Endothelial cell of umbilical vein (primary cell): Measurements from ENCODE around the gene MAP2K4.

Experiments used
- EZH2 ChIP-seq: IDR thresholded peaks from 2 replicates; pipeline ENCODE4 v1.6.1; 2012; ENCODE audit warnings: borderline replicate concordance, low read depth, mild to moderate bottlenecking, moderate library complexity, low read length, inconsistent platforms; ENCODE audit not compliant: severe bottlenecking
- FOS ChIP-seq: IDR thresholded peaks from 2 replicates; pipeline ENCODE4 v1.6.1; 2011; ENCODE audit warnings: mild to moderate bottlenecking, low read length, moderate library complexity, borderline replicate concordance; ENCODE audit not compliant: insufficient read depth
- JUN ChIP-seq: IDR thresholded peaks from 2 replicates; pipeline ENCODE4 v1.6.1; 2011; ENCODE audit warnings: borderline replicate concordance, low read depth; ENCODE audit not compliant: insufficient read length, insufficient read depth
- MYC ChIP-seq: IDR thresholded peaks from one replicate; pipeline ENCODE4 v1.6.1; 2011; ENCODE audit warnings: mild to moderate bottlenecking, low read depth, low read length
- POLR2A ChIP-seq: IDR thresholded peaks from 2 replicates; pipeline ENCODE4 v1.6.1; 2012; ENCODE audit warnings: low read depth, mild to moderate bottlenecking, control low read depth, low read length
- POLR2AphosphoS5 ChIP-seq: IDR thresholded peaks from 2 replicates; pipeline ENCODE4 v1.6.1; 2012; ENCODE audit warnings: low read depth, mild to moderate bottlenecking, control low read depth, low read length, moderate library complexity; ENCODE audit not compliant: insufficient read depth
- TF ChIP-seq, protein P1 (sequence below), 2 donors: IDR thresholded peaks; 1 replicate in 1 of 2; 2 replicates in 1 of 2; pipeline ENCODE4 v1.5.1; 2011; ENCODE audit warnings: low read length in 2 of 2, mild to moderate bottlenecking in 2 of 2, moderate library complexity in 2 of 2, control low read depth in 1 of 2, inconsistent platforms in 1 of 2, low read depth in 1 of 2; ENCODE audit not compliant: insufficient read depth in 1 of 2; ENCODE audit errors: extremely low read depth in 1 of 2
- TF ChIP-seq, protein P2 (sequence below): IDR thresholded peaks from 2 replicates; pipeline ENCODE4 v1.6.1; 2011; ENCODE audit not compliant: insufficient read depth, insufficient read length

DNA sequence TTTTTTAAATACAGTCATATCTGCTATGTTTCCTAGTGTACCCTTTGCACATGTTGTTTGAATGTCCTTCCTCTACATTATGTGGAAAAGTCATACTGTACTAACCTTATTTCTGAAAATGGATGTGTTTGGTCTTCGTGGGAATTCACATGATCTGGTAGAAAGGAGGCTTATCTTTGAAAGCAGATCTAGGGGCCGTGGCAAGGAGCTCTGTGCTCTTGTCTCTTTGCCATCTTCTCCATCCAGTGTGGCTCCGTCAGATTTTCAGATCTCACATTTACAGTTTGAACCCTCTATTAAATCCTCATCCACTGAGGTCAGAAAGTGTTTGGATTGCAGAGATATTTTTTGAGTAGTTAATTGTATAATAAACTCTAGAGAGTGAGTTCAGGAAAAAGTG, 32.9 kb downstream of the MAP2K4 start:
- TF ChIP-seq, protein P1, sequence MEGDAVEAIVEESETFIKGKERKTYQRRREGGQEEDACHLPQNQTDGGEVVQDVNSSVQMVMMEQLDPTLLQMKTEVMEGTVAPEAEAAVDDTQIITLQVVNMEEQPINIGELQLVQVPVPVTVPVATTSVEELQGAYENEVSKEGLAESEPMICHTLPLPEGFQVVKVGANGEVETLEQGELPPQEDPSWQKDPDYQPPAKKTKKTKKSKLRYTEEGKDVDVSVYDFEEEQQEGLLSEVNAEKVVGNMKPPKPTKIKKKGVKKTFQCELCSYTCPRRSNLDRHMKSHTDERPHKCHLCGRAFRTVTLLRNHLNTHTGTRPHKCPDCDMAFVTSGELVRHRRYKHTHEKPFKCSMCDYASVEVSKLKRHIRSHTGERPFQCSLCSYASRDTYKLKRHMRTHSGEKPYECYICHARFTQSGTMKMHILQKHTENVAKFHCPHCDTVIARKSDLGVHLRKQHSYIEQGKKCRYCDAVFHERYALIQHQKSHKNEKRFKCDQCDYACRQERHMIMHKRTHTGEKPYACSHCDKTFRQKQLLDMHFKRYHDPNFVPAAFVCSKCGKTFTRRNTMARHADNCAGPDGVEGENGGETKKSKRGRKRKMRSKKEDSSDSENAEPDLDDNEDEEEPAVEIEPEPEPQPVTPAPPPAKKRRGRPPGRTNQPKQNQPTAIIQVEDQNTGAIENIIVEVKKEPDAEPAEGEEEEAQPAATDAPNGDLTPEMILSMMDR (IDR thresholded peaks at IDR 0.05; ENCODE audit: extremely low read depth in 1 of 2, insufficient read depth in 1 of 2, low read depth in 1 of 2, low read length in 2 of 2) = no peak
- no peak for TF ChIP-seq MYC
- no peak for TF ChIP-seq POLR2A
- no peak for TF ChIP-seq POLR2AphosphoS5
- TF ChIP-seq, protein P2, sequence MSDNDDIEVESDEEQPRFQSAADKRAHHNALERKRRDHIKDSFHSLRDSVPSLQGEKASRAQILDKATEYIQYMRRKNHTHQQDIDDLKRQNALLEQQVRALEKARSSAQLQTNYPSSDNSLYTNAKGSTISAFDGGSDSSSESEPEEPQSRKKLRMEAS = no peak
- TF ChIP-seq EZH2 = no peak
- TF ChIP-seq FOS = no peak
- no peak for TF ChIP-seq JUN
